Islet precursor cell (in vitro differentiated cells): ENCODE results near the gene FCGBP.

Source experiments
- DNase-seq: peaks from one replicate; pipeline ENCODE4 v3.0.0-alpha.2; 2018

FCGBP gene

DNA sequence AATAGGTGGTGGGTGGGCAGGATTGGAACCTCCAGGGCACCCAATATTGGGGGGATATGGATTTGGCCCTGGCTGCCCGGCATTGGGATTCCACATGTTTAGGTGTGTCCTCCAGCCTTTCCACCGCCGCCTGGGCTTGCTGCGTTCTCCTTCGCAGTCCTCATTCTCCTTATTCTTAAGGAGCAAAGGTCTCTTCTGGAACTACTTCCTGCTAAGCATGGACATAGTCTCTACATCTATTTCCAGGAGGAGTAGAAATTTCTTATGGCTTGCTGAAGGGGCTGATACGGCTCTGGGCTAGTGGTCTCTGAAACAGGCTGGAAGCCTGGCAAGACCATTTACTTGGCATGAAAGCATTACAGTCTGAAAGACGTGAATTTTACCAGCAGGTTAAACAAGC lies 9.2 kb upstream of the FCGBP start:
- no peak for DNase-seq

DNA sequence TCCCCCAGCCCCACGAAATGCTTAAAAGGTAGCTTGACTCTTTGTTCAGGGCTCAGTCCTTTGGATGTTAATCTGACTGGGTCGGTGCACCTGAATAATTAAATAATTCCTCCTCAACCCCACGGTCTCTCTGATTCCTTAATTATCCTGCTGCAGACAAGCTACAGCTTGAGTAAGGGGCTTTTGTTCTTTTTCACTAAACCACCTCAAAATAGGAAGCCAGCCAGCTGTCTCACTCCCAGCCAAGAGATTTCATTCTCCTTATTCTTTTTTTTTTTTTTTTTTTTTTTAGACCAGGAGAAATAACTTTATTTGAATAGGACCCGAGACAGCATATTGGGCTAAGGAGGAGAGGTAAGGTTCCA lies 7.9 kb upstream of the FCGBP start:
- DNase-seq = no peak

DNA sequence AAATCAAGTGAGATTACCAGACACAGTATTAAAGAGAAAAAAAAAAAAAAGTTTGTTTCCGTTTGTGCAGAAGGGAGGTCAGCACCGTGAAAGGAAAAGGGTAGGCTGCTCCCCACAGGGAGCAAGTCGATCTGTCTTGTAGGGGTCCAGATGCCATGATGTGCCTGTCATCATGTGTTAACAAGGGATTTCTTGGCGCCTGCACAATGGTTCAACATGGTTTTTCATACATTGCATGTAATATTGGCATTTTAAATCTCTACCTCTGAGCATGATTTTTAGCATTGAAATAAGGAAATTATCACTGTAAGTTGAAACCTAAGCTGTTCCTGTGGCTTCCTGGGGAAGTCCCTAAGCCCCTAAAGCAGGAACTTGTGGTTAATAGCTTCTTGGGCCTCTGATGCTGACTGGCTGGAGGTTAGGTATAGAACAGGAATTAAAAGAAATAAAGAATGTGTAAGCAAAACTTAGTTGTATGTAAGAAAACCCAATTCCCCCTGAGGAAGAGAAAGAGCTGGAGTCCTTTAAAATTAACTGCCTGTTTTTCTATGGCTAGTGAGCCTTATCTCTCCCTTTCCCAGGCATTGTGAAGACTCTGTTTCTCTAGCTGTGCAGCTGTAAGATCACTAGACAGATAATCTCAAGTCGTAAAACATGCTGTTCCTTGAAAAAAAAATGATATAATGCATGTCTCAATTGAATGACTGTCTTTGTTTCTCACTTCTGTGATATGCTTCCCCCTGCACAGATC lies 7.4 kb upstream of the FCGBP start:
- no peak for DNase-seq

DNA sequence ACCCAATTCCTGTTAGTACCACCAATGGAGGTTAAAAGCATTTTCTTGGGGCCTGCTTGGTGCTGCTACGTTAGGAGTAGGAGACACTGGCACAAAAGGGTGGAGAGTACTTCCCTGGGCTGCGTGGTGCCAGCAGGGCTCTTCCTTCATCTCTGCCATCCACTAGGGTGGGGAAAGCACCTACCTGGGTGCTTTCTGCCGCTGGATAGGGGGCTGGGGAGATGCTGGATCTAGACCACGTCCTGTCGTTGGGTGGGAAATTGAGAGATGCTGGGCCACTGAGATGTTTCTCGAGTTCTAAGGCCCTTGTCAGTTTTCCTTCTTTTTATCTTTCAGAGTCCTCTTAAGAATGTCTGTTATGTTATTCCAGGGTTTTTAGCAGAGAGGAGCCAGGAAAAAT lies 6.7 kb upstream of the FCGBP start:
- DNase-seq = no peak

DNA sequence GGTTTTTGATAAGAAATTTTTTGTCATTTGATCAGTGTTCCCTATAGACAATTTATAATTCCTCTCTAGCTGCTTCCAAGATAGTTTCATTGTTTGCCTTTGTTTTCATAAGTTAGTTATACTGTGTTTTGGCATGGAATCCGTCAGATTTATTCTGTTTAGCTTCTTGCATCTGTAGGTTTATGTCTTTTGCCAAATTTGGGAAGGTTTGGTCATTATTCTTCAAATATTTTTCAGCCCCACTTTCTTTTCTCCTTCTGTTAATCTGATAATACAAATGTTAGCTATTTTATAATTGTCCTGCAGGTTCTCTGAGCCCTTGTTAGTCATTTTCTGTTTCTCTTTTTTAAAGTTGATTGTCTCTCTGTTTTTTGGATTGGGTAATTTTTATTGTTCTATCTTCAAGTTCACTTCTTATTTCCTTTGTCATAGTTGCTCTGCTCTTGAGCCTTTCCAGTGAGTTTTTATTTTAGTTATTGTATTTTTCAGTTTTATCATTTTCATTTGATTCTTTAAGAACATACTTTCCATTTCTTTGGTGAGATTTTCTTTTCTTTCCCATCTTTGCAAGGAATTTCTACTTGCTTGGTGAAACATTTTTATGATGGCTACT lies 5.9 kb upstream of the FCGBP start:
- no peak for DNase-seq

DNA sequence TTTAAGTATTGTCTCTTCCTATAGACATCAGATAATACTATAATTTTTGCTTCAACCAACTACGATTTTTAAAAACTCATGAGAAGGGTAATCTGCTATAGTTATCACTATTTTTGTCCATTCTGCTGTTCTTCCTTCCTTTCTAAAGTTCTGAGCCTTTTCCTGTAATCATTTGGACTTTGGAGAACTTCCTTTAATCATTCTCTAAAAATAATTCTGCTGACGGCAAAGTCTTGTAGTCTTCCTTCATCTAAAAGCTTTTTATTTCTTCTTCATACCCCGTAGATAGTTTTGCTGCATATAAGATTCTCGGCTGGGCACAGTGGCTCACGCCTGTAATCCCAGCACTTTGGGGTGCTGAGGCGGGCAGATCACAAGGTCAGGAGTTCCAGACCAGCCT lies 5.1 kb upstream of the FCGBP start:
- no peak for DNase-seq

DNA sequence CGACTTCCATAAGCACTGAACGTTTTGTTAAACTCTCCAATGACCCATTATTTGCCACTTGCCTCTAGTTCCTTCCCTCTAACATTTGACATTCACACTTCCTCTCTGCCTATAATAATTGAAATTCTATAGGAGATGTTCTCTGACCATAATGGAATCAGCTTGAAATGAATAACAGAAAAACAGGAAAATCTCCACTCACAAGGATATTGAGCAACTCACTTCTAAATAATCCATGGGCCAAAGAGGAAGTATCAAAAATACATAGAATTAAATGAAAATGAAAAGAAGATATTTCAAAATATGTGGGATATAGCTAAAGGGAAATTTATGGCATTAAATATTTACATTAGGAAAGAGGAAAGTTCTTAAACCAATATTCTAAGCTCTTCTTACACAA lies 3.4 kb upstream of the FCGBP start:
- no peak for DNase-seq

DNA sequence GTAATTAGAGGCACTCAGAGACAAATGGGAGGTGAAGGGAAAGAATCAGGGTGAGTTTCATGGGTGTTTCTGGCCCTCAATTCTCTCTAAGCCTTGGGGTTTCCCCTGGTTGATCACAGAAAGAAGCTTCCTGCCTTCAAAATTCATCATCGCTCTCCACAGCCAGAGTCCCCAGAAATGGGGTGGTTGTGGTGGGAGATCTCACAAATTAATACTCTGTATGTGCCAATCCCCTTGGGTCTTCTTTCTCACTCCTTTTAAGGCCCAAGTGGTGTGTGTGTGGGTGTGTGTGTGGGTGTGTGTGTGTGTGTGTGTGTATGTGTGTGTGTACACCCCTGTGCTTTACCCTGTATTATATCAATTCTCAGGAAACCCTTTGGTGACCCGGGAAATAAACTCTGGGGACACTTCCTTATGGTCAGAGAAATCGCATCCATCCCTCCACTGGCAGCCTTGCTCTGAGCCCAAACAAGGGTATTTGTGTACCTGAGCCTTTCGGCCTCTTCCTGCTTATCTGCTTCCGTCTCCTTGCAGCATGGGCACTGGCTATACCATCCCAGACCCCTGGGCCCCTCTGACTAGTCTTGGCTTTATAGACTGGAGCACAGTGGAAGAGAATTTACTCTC lies 2.8 kb upstream of the FCGBP start:
- no peak for DNase-seq

DNA sequence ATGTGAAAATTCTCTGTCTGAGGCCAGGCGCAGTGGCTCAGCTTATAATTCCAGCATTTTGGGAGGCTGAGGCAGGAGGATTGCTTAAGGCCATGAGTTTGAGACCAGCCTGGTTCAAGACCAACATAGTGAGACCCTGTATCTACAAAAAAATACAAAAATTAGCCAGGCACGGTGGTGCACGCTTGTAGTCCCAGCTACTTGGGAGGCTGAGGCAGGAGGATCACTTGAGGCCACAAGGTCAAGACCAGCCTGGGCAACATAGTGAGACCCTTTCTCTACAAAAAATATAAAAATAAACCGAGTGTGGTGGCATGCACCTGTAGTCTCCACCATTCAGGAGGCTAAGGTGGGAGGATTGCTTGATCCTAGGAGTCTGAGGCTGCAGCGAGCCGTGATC lies 2.2 kb upstream of the FCGBP start:
- no peak for DNase-seq

DNA sequence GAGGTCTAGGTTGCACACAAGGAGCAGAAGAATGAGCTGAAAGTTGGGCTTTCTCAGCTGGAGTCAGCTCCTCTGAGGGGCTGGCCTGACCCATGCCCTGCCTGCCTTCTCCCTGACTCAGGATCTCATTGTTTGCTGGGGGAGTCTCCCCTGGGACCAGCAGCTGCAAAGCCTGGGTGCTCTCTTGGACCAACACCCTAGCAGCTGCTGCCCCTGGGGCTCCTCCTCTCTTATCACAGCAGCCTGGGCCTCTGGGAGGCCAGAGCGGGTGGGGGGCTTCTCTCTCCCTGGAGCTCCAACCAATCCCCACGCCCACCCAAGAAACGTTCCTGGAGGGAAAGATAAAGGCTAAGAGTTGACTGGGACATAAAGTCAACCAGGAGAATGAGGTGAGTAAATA lies 1.6 kb upstream of the FCGBP start:
- DNase-seq = no peak

DNA sequence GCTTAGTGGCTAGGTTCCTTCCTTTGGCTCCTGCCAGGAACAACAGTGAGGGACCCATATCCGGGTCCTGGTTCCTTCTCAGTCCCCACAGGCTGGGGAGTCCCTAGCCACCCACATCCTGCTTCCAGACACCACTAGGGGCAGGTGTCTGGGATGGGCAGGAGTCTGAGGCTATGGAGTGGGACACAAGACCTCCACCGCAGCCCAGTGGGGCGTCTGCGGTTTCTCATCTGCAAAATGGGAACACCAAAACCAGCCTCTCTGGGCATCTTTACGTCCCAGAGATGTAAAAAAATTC lies 879 bp upstream of the FCGBP start:
- DNase-seq = no peak

DNA sequence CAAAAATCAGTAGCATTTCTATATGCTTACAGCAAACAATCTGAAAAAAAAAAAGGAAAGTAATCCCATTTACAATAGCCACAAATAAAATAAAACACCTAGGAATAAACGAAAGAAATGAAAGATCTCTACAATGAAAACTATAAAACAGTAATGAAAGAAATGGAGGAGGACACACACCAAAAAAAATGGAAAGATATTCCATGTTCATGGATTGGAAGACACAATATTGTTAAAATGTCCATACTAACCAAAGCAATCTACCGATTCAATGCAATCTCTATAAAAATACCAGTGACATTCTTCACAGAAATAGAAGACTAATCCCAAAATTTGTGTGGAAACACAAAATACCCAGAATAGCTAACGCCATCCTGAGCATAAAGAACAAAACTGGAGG lies 4.7 kb downstream of the FCGBP start:
- DNase-seq = no peak

DNA sequence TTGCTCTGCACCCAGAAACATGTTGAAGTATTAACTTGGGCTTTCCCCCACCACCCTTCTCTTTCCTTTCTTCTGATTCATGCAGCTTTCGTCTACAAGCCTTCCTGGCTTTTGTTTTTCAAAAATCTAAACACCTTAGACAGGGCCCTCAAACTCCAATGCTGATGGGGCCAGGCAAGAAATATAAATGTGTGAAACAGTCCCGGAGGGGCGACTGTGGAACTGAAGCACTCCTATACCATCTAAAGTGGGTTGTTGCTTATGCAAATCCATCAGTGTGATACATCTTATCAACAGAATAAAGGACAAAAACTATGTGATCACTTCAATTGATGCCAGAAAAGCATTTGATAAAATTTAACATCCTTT lies 6.1 kb downstream of the FCGBP start:
- DNase-seq = no peak

DNA sequence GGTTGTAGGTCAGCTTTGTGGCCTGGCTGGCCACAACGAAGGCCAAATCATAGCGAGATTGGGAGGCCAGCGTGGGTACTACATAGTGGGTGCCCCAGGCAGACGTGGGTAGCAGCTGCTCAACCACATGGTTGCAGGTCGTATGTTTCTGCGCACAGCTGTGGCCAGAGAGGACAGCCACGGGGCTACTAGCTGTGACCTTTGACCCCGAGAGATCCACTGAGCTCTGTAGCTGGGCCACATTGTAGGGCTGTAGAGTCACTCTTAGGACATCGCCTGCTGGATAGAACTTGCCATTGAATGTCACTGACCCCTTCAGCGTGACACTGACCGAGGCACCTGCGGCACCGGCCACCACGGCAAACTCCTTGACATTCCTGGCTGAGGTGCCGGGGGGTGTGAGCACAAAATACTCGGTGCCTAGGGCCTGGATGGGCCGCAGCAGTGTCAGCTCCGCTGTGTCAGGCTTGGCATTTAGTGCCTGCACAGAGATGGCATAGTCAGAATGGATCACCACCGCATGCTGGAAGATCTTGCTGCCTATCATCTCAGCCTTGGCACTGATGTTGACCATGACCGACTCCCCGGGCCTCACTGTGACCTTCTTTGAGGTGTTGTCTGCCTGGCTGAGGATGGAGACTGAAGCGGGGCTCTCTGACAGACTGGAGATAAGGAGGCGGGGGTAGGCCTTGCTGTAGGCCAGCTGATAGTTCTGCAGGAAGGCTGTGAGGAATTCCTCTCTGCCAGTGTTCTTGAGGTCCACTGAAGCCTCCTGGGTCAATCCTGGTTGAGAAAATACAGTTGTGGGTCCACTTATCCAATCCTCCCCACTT lies 6.7 kb downstream of the FCGBP start:
- DNase-seq = no peak

DNA sequence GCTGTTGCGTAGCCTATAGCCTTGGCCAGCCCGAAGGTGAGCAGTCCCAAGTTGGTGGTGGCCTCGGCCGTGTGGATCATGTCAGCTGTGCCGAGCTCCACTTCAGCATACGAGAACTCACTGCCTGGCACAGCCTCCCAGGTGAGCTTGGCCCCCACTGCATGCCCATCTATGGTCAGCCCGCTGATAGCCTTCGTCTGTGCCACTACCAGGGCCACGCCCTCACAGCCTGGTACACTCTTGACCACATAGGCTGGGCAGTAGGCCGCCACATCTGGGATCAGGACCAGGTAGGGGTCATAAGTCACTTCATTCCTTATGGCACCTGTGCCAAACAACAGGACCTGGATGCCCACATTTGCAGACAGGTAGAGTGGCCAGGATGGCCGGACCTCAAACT lies 7.4 kb downstream of the FCGBP start:
- no peak for DNase-seq

DNA sequence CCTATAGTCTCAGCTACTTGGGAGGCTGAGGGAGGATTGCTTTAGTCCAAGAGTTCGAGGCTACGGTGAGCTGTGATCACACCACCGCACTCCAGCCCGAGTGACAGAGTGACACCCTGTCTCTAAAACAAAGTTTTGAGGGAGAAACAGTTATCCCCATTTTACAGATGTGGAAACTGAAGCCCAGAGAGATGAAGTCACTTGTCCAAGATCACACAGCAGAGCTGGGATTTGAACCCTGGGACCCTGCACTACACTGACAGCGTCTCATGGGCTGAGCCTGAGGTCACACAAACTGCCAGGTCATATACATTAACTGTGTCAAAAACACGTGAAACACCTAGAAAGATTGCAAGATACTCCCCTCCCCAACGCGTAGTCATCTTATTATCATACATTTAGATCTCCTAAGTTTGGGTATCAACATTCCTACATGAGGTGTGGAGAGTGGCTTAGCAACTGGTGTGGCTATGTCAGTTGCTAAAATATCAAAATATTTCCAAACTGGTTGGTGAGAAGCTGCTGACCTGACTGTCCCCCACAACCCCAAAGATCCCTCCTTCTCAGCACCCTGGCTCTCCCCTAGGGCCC lies 8.2 kb downstream of the FCGBP start:
- DNase-seq = peak; percentile 25

DNA sequence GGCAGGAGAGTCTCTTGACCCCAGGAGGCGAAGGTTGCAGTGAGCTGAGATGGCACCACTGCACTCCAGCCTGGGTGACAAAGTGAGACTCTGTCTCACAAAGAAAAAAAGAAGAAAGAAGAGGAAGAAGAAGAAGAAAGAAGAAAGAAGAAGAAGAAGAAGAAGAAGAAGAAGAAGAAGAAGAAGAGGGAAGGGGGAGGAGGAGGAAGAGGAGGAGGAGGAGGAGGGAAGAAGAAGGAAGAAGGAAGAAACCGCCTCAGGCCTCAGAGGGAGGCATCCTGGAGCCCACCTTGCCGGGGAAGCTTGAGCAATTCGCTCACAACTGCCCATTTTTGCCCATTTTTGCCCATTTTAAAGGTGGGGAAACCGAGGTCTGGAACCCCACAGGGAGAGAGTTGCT lies 9.5 kb downstream of the FCGBP start:
- DNase-seq = no peak

DNA sequence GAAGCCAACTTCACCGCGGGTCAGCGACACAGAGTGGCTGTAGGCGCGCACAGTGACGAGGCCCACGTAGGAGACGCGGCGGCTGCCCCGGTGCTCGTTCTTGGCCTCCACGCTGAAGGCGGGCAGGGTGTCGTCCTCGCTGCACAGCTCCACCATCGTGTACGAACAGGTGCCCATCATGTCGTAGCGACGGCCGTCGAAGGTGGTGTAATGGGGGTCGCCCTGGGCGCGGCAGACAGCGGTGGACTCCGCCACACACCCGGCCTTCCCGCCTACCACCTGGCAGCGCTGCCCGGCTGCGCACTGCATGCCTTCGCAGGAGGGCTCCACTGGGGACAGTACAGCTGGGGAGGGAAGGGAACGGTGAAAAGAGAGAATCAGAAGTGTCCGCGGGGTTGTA lies 10.0 kb downstream of the FCGBP start:
- DNase-seq = peak; percentile 29

DNA sequence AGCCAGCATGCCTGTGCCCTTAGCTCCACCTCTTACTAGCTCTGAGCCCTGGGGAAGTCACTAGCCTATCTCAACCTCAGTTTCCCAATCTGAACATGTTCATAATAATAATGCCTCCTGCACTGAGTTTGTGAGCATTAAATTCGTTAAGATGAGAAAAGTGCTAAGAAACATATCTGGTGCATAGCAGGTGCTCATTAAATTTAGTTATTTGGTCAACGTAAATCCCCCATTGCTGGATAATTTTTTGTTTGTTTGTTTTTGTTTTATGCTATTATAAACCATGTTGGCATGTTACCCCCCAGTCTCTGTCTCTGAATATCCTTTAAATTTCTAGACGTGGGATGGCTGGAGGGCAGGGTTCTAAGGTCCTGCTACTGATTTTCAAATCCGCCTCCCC lies 10.6 kb downstream of the FCGBP start:
- no peak for DNase-seq

DNA sequence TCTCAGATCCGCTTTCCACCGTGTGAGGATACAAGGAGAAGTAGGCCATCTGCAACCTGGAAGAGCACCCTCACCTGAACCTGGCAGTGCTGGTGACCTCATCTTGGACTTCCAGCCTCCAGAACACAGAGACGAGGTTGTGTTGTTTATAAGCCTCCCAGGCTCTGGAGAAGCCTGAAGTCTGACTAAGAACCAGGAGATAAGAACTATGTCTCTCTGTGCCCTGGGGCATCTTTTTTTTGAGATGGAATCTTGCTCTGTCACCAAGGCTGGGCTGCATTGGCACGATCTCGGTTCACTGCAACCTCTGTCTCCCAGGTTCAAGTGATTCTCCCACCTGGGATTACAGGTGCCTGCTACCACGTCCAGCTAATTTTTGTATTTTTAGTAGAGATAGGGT lies 14.5 kb downstream of the FCGBP start:
- peak; percentile 50 for DNase-seq

DNA sequence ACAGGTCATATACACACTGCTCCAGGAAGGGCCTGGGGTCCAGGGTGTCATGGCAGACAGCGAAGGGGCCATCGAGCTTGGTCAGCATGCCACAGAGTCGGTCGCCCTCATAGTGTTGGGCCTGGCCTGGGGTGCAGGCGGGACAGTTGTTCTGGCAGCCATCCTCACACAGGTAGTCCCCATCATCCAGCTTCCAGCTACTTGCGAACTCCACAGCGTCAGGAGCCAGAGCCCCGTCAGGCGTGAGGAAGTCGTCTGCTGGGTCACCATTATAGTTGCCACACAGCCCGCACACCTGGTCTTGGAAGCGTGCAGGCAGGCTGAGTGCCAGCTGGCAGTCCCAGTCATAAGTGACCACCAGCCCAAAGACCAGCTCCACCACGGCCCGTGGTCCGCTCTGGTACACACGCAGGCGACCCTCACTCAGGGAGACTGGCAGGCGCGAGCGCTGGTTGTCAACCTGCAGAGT lies 16.2 kb downstream of the FCGBP start:
- DNase-seq = peak; percentile 37

DNA sequence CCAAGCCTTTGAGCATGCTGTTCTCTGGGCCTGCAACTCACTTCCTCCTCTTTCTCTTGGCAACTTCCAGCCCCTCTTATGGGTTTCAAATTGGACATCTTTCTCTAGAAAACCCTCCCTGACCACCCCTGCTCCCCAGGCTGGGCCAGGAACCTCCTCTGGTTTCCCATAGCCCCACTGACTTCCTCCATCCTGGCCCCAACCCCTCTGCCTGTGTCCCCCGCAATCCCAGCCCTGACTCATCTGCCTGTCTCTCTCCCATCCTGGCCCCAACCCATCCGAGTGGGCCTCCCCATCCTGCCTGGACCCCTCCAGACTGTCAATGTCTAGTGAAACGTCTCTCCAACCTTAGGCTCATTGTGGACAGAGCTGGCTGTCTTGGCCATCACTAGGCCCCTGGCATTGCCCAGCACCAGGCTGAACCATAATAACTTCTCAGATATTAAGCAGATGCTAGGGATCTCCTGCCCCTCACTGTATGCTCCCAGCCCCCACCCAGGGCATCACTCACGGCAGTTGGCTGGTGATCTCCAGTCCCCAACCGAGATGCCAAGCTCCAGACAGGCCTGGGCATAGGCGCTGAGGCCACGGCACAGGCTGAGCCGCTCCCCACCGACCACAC lies 16.8 kb downstream of the FCGBP start:
- DNase-seq = peak; percentile 28

DNA sequence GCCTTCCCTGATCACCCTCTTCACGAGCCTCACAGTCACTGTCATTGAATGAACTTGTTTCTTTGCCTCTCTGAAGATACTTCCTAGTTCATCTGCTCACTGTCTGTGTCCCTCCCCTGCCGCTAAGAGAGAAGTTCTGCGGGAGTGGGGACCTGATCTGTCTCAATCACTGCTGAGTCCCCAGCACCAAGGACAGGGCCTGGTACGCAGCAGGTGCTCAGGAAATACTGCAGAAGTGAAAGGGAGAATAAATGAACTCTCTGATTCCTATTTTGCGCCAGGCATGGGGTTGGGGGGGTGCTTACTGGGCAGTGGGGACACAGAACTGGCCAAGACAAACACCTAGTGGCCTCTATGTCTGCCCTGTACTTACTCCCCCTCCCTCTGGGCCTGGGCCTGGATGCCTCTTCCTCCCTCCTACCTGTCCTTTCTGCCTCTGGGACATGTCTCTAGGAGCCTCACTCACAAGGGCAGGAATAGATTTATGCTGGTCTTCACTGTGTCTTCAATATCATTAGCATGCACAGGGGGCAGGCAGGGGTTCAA lies 17.5 kb downstream of the FCGBP start:
- peak; percentile 53 for DNase-seq
